OCI-M1 (cell line): ENCODE results near the gene WDR87.
"Not testable (repeated sequence)": the region's sequence is repeated elsewhere in the genome, so short reads cannot be mapped to it uniquely, and the experiment has no call there.

Source experiments
- DNase-seq: peaks from one replicate; lab custom pipeline; 2025; lab: John Stamatoyannopoulos, UW

Gene WDR87

GRCh38 chr19:37930416-37930815 is 24.0 kb upstream of the WDR87 start:
- DNase-seq: no peak

GRCh38 chr19:37929355-37929923 is 23.0 kb upstream of the WDR87 start:
- DNase-seq: no peak

GRCh38 chr19:37928527-37929286 is 22.3 kb upstream of the WDR87 start:
- DNase-seq: no peak

- DNase-seq: no peak
Observed at GRCh38 chr19:37926711-37927110, 20.3 kb upstream of the WDR87 start.

GRCh38 chr19:37926255-37926654 is 19.9 kb upstream of the WDR87 start:
- no peak for DNase-seq

GRCh38 chr19:37925212-37925611 is 18.8 kb upstream of the WDR87 start:
- no peak for DNase-seq

- not testable (repeated sequence) for DNase-seq
Observed at GRCh38 chr19:37924573-37924972, 18.2 kb upstream of the WDR87 start.

- no peak for DNase-seq
Observed at GRCh38 chr19:37920591-37921450, 14.4 kb upstream of the WDR87 start.

GRCh38 chr19:37914908-37915307 is 8.5 kb upstream of the WDR87 start:
- DNase-seq: peak; percentile 31

- DNase-seq: no peak
Observed at GRCh38 chr19:37909661-37910199, 3.3 kb upstream of the WDR87 start.

- DNase-seq: no peak
Observed at GRCh38 chr19:37907735-37908455, 1.5 kb upstream of the WDR87 start.

- DNase-seq: peak; percentile 98
Observed at GRCh38 chr19:37906869-37907734, 708 bp upstream of the WDR87 start, which contains the start of gene SIPA1L3. Gene SIPA1L3 (plus strand): TSS chr19:37907208. CDS start chr19:38081566, 174,358 bp downstream.

- no peak for DNase-seq
Observed at GRCh38 chr19:37903096-37903495, 3.3 kb downstream of the WDR87 start.

GRCh38 chr19:37902668-37903067 is 3.7 kb downstream of the WDR87 start:
- DNase-seq: peak; percentile 90

- peak; percentile 23 for DNase-seq
Observed at GRCh38 chr19:37899966-37900365, 6.4 kb downstream of the WDR87 start.

- no peak for DNase-seq
Observed at GRCh38 chr19:37899453-37899852, 6.9 kb downstream of the WDR87 start.

- no peak for DNase-seq
Observed at GRCh38 chr19:37896180-37896579, 10.2 kb downstream of the WDR87 start.

GRCh38 chr19:37893845-37894575 is 12.4 kb downstream of the WDR87 start:
- DNase-seq: no peak

GRCh38 chr19:37886571-37886970 is 19.8 kb downstream of the WDR87 start:
- no peak for DNase-seq

GRCh38 chr19:37885392-37885791 is 21.0 kb downstream of the WDR87 start:
- no peak for DNase-seq
